GM10266 (cell line): ENCODE data around the gene ALG1.
A peak's percentile ranks its signal among the peaks of the same experiment; 100 is the strongest.

ENCODE experiments used
- DNase-seq: peaks from one replicate; pipeline ENCODE4 v3.0.0; 2012; ENCODE audit errors: extremely low spot score
- CTCF ChIP-seq: IDR thresholded peaks from 2 replicates; pipeline ENCODE4 v1.5.1; 2012; ENCODE audit warnings: mild to moderate bottlenecking, low read depth; ENCODE audit not compliant: control insufficient read depth, insufficient read depth; ENCODE audit errors: missing control alignments

ALG1 gene, protein sequence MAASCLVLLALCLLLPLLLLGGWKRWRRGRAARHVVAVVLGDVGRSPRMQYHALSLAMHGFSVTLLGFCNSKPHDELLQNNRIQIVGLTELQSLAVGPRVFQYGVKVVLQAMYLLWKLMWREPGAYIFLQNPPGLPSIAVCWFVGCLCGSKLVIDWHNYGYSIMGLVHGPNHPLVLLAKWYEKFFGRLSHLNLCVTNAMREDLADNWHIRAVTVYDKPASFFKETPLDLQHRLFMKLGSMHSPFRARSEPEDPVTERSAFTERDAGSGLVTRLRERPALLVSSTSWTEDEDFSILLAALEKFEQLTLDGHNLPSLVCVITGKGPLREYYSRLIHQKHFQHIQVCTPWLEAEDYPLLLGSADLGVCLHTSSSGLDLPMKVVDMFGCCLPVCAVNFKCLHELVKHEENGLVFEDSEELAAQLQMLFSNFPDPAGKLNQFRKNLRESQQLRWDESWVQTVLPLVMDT

DNA sequence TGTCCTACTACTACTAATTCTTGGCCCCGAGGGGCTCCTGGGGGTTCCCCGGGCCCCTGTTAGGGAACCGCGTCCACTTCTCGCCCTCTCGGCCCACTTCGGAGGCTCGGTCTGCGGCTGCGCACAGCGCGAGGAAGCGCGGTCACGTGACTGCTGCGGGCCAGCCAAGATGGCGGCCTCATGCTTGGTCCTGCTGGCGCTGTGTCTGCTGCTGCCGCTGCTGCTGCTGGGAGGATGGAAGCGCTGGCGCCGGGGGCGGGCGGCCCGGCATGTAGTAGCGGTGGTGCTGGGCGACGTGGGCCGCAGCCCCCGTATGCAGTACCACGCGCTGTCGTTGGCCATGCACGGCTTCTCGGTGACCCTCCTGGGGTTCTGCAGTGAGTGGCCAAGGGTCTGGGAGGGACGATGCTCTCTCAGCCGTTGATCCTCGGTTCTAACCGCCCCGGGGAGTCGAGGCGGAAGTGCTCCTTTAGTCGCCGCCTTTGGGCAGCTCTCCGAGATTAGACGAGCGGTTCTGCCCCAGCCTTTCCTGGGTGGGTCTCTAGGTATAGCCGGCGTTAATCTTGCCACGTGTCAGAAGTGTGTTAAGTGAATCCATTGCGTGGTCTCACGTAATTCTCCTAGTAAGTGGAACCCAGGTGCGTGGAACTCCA is at the start of gene ALG1:
ALG1 (plus strand) TSS at position 163 of the 653 bp plus-strand sequence; CDS start at position 170, 7 bp downstream.
- no peak for TF ChIP-seq CTCF
- peak; percentile 95 for DNase-seq

GRCh38 chr16:5022521-5022920 is 49.1 kb upstream of the ALG1 start:
- DNase-seq: no peak
- TF ChIP-seq CTCF: no peak

DNA sequence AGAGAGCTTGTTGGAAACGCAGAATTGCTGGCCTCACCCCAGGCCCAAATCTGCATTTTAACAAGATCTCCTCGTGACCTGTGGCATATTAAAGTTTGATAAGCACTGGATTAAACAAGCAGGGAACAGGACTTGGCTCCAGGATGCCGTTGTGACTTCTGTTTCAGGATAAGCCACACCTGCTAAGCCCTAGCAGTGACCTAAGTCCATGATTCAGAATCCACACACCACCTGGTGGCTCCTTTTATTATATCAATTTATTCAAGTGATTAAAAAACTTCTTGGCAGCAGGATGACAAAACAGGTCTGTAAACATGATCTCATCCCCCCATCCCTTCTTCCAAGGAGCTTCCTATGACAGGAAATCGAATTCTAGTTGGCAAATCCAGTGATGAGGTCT is 47.0 kb upstream of the ALG1 start:
- no peak for DNase-seq

GRCh38 chr16:5025171-5025632 is 46.4 kb upstream of the ALG1 start:
- DNase-seq: no peak
- TF ChIP-seq CTCF: peak; percentile 26

More for the DNA sequence above, 47.0 kb upstream of the ALG1 start:
- no peak for TF ChIP-seq CTCF

- no peak for DNase-seq
- TF ChIP-seq CTCF: no peak
Observed at GRCh38 chr16:5026664-5027063, 45.0 kb upstream of the ALG1 start.

GRCh38 chr16:5027086-5027485 is 44.6 kb upstream of the ALG1 start:
- TF ChIP-seq CTCF: no peak

More at GRCh38 chr16:5027086-5027485, 44.6 kb upstream of the ALG1 start:
- DNase-seq: no peak
